SK-N-DZ (cell line): ENCODE data around the gene FANCL.
"Not testable (repeated sequence)": the region's sequence is repeated elsewhere in the genome, so short reads cannot be mapped to it uniquely, and the experiment has no call there.

ENCODE experiments used
- DNase-seq: peaks from one replicate; pipeline ENCODE4 v3.0.0-alpha.2; 2015; ENCODE audit warnings: low spot score

Gene FANCL

GRCh38 chr2:58145769-58146168 is 95.4 kb downstream of the FANCL start:
- DNase-seq, result not testable (repeated sequence)

DNA sequence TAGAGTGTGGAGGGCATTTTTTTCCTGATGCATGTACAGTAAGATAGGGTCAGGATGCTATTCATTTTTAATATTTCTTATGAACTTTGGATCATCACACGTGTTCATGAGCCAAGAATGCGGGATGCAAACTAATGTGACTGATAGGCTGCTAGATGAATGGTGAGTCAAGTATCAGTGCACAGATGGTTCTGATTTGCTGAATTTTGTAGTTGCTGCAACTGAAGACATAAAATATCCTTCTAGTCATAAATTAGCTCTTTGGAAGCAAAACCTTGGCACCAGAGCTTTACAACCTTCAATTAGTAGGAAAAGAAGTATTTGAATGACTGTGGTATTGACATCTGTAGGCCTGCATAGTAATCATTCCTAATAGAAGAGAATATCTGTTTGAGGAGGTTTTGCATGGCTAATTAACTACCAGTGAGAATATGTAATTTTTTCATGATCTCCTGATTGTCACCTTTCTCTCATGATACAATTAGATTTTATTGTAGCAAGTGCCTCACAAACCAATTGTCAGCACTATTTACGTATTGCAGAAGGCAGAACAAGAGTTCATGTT is 100.5 kb downstream of the FANCL start:
- no peak for DNase-seq

DNA sequence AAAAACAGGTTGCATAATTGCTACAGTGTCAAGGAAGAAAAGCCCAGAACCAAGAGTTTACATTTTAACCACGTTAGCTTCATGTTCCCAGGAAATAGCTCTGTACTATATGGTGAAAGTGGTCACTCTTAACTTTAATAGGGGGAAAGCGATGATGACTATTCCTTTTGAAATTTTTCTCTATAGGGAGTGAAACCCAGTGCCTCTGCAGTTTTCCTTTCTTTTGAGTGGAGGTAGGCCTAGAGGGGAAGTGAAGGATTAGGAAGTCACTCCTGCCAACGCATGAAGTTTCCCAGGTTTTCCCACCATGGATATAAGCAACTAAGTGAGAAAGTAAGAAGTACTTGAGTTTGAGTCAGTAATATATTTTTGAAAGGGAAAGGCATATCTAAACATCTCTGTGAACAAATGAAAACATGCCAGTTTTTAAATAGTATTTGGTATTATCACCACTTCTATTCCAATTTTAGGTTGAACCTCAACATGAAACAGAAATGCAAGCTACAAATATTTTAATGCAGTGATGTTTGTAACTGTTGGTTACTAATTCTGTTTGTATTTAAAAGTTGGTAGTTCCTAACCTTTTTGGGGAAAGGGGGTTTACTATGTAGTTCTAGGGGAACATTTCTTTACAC is 102.6 kb downstream of the FANCL start:
- no peak for DNase-seq

- no peak for DNase-seq
These were observed 103.3 kb downstream of the FANCL start for GRCh38 chr2:58137856-58138255.

DNA sequence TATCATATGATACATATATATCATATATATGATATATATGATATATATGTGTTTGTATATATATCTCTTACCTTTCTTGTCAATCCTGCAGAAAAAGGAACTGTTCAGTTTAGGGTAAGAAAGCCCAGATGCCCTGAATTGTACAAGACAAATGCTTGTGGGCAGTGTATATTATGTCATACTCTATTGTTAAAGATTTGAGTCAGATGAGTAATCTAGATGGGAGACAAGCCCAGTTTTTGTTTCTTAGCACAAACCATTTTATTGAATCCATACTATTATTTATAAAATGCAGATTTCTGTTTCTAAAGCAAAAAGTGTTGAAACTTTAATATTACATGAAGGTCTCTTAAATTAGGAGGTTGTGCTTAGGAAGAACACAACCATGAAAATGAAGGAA is 103.9 kb downstream of the FANCL start:
- no peak for DNase-seq

DNA sequence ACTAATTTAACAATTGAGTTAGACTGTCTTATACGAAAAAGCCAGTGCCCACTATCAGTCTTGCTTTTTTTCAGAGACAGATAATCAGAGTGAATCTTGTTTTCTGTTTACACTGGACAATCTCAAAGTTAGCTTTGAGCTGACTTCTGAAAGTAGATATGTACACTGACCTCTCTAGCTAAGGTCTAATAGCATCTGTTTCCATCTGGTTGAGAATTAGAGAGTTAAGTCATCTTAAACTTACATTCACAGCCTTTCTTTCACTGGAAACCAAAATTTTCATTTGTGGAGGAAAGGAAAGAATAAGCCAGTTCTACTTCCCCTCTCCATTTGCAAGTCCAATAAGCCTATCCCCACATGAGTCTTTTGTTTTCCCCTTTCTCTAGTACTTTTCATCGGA is 105.3 kb downstream of the FANCL start:
- DNase-seq, result no peak

- no peak for DNase-seq
These were observed 107.7 kb downstream of the FANCL start for GRCh38 chr2:58133395-58133794.

DNA sequence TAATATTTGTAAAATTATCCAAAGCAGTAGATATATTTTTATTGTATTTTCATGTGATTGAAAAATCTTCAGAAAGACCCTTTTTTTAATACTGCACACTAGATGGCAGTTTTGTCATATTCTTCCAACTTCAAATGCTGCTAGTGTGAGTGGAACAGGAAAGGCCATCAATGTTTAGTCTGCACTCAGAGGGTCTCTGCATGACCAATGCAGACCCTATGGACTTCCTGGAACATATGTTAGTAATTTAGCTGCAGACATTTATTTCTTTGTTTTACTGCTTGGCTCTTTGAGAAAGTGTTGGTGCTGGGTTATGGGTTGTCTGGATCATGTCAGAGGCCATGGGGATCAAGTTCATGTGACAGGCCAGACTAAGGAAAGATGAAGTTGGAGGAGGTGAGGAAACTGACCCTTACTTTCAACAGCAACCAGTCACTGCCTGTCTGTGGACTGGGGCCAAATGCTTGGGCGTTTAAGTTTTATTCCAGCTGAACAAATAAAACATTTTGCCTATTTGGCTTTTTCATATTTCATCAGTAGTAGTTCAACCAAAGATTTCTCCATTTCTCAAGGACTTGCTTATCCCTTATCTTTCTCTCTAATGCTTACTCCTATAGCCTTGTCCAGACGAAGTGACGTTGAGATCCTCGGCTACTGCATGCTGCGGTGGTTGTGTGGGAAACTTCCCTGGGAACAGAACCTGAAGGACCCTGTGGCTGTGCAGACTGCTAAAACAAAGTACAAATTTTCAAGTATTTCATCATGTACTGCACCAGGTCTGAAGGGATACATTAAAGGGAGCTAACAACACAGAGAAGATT is 109.7 kb downstream of the FANCL start:
- DNase-seq, result peak; percentile 96

DNA sequence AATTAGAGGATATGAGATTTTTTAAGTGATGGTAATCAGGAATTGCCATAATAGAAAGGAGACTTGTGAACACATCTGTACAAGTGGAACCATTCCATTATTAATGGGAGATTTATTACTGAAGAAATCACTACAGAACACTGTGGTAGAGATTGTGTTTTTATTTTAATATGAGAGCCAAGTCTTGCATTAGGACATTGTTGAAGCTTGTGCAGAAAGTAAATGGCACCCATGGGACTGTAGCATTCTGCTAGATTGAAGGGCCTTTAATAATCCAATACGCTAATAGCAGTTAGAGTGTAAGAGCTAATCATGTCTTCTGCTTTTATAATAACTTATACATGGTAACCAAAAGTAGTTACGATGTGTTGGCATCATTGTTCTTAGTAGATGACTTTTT is 110.9 kb downstream of the FANCL start:
- DNase-seq, result no peak

- DNase-seq, result no peak
These were observed 114.0 kb downstream of the FANCL start for GRCh38 chr2:58127111-58127510.

DNA sequence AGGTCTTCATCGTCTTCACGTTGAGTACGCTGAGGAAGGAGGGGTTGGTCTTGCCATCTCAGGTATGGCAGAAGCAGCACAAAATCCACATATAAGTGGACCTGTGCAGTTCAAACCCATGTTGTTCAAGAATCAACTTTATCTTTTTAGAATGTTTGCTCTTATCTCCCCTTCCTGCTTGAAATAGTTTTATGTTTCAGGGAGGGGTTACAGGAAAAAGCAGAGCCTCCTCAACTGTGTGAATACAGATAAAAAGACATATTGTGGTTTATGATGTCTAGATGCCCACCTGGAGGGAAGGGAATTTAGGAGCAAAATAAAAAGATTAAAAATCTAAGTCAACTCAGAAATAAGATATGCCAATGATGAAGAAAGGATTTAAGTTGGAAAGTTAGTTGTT is 118.6 kb downstream of the FANCL start:
- no peak for DNase-seq

DNA sequence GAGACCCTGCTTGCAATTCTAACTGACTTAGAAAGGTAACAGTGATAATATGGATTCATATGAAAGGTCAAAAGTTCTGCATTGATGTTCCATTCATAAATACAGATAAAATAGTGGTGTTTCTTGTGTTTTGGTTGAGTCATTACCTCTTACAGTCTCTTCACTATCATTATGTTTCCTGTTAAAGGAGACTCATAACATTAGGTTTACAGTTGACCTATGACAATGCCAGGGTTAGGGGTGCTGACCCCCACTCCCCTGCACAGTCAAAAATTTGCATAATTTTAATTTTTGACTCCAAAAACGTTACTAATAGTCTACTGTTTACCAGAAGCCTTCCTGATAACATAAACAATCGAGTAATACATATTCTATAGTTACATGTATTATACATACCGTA is 119.1 kb downstream of the FANCL start:
- DNase-seq, result no peak

DNA sequence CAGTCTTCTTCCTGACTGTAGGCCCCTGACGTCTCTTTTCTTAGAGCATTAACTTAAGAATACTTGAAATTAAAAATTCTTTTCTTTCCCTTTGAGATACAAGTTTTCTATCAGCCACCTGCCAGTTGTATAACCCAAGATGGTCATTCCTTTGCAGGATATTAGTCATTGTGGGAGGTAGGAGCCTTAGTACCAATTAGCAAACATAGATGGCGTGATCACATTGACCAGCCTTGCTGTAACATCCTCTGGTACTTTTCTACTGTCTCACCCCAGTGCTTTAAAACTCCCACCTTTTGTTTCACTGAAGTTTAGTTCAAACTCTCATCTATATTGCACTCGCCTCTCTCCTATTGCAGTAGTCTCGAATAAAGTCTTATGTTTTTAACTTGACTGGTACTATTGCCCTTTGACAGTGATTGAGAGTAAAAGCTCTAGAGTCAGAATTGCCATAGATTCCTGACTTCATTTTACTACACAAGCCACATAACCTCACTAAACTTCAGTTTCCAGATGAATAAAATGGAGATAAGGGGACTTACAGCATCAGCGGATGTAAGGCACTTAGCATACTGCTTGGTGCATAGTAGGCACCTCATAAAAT is 120.4 kb downstream of the FANCL start:
- no peak for DNase-seq

- DNase-seq, result not testable (repeated sequence)
These were observed 127.6 kb downstream of the FANCL start for GRCh38 chr2:58113563-58113962.

- DNase-seq, result peak; percentile 3
These were observed 130.4 kb downstream of the FANCL start for GRCh38 chr2:58110765-58111164.

DNA sequence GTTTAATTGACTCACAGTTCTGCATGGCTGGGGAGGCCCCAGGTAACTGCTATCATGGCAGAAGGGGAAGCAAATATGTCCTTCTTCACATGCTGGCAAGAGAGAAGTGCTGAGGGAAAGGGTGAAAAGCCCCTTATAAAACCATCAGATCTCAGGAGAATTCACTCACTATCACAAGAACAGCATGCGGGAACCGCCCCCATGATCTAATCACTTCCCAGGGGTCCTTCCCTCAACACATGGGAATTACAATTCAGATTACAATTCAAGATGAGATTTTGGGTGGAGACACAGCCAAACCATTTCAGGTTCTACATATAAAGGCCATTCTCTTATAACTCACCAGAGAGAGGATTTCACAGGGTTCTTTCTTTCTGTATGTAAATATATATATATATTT is 131.6 kb downstream of the FANCL start:
- no peak for DNase-seq
